Measurements from ENCODE around the gene PAGE2B.
"Not testable (repeated sequence)": the region's sequence is repeated elsewhere in the genome, so short reads cannot be mapped to it uniquely, and the experiment has no call there.

PAGE2B gene

GRCh38 chrX:55074851-55075467, at the start of gene PAGE2B:
Gene PAGE2B, plus strand, starts transcription at chrX:55075030. Its CDS starts 1,012 bp downstream, at chrX:55076042.
- DNase-seq (ENCODE audit: low spot score), result no peak

- no peak for DNase-seq (ENCODE audit: low spot score)
Observed at GRCh38 chrX:55026143-55026542, 48.7 kb upstream of the PAGE2B start.

GRCh38 chrX:55026840-55027239, 48.0 kb upstream of the PAGE2B start:
- no peak for DNase-seq (ENCODE audit: low spot score)

GRCh38 chrX:55028040-55028439, 46.8 kb upstream of the PAGE2B start:
- DNase-seq (ENCODE audit: low spot score), result no peak

- DNase-seq (ENCODE audit: low spot score), result no peak
Observed at GRCh38 chrX:55028611-55029010, 46.2 kb upstream of the PAGE2B start.

GRCh38 chrX:55029291-55029690, 45.5 kb upstream of the PAGE2B start:
- DNase-seq (ENCODE audit: low spot score), result no peak

GRCh38 chrX:55030271-55031205, 44.3 kb upstream of the PAGE2B start, which contains the start of gene ALAS2:
Gene ALAS2, minus strand, starts transcription at chrX:55030977. Its CDS starts 4,977 bp downstream, at chrX:55026000.
- no peak for DNase-seq (ENCODE audit: low spot score)

- DNase-seq (ENCODE audit: low spot score), result no peak
Observed at GRCh38 chrX:55033429-55033828, 41.4 kb upstream of the PAGE2B start.

- no peak for DNase-seq (ENCODE audit: low spot score)
Observed at GRCh38 chrX:55039471-55039870, 35.4 kb upstream of the PAGE2B start.

- no peak for DNase-seq (ENCODE audit: low spot score)
Observed at GRCh38 chrX:55041514-55041913, 33.3 kb upstream of the PAGE2B start.

- DNase-seq (ENCODE audit: low spot score), result not testable (repeated sequence)
Observed at GRCh38 chrX:55050599-55050998, 24.2 kb upstream of the PAGE2B start.

GRCh38 chrX:55056820-55057674, 17.8 kb upstream of the PAGE2B start:
- DNase-seq (ENCODE audit: low spot score), result peak; percentile 1

GRCh38 chrX:55057675-55058249, 17.1 kb upstream of the PAGE2B start:
- DNase-seq (ENCODE audit: low spot score), result peak; percentile 51

GRCh38 chrX:55067180-55067579, 7.7 kb upstream of the PAGE2B start:
- DNase-seq (ENCODE audit: low spot score), result not testable (repeated sequence)

GRCh38 chrX:55072286-55072685, 2.5 kb upstream of the PAGE2B start:
- DNase-seq (ENCODE audit: low spot score), result no peak

GRCh38 chrX:55088795-55089489, 14.1 kb downstream of the PAGE2B start, which contains the start of gene PAGE2:
Gene PAGE2, plus strand, starts transcription at chrX:55089018. Its CDS starts 1,003 bp downstream, at chrX:55090021.
- DNase-seq (ENCODE audit: low spot score), result no peak

- no peak for DNase-seq (ENCODE audit: low spot score)
Observed at GRCh38 chrX:55098691-55099090, 23.9 kb downstream of the PAGE2B start.

GRCh38 chrX:55099162-55099561, 24.3 kb downstream of the PAGE2B start:
- DNase-seq (ENCODE audit: low spot score), result no peak

- DNase-seq (ENCODE audit: low spot score), result no peak
Observed at GRCh38 chrX:55102754-55103153, 27.9 kb downstream of the PAGE2B start.

GRCh38 chrX:55107262-55107661, 32.4 kb downstream of the PAGE2B start:
- DNase-seq (ENCODE audit: low spot score), result no peak

GRCh38 chrX:55107911-55108310, 33.1 kb downstream of the PAGE2B start:
- no peak for DNase-seq (ENCODE audit: low spot score)

All from NAMALWA (cell line).